Measurements from ENCODE around the gene PKN2.

GRCh38 chr1:88735382-88735781, 51.3 kb downstream of the PKN2 start:
- TF ChIP-seq POLR2A (IDR thresholded peaks at IDR 0.05) (no peak), CTCF (IDR thresholded peaks at IDR 0.05) (no peak)

All from testis (tissue), 2 donors.